Keratinocyte (primary cell): ENCODE results near the gene ZNF646.

Source experiments
- EZH2 ChIP-seq: IDR thresholded peaks from one replicate; pipeline ENCODE4 v1.6.1; 2012; ENCODE audit warnings: inconsistent platforms, mild to moderate bottlenecking, low read length, moderate library complexity
- TF ChIP-seq, protein P1 (sequence below), 3 experiments: IDR thresholded peaks in 1 of 3; conservative IDR thresholded peaks in 1 of 3; optimal IDR thresholded peaks in 1 of 3; 2 replicates in 2 of 3; 3 replicates in 1 of 3; pipeline versions ENCODE3 to v1.5.1; 2011; ENCODE audit warnings: low read length in 3 of 3, mild to moderate bottlenecking in 3 of 3, moderate library complexity in 2 of 3, control low read depth in 1 of 3, inconsistent platforms in 1 of 3; ENCODE audit not compliant: insufficient read depth in 2 of 3; ENCODE audit errors: extremely low read depth in 1 of 3

DNA sequence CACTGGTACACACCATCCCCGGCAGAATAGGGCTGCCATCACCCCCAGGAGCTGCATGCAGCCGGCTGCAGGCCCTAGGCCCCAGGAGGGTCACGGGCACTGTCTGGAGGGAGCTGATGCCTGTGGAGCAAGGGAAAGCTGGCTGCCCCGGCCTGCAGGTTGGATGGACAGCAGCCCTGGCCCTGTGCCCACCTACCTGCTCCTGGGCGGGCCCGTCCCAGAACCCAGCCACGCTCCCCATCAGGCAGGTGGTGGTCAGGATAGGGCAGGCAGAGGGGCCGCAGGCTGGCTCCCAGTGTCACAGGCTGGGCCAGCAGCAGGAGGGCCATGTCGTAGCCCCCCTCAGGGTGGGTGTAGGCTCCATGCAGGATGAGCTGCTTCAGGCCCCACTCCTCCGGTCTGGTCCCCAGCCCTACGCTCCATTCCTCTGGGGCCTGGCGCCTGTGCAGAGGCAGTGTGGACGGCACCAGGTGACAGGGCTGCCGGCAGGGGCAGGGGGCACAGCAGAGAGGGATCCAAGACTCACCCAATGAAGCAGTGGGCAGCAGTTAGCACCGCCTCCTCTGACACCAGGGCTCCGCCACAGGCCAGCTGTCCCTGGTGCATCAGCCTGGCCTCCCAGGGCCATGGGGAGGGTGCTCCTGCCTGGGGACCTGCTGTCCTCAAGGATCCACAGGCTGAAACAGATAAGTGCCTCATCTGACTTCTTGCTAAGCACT is 10.5 kb downstream of the ZNF646 start:
- TF ChIP-seq, protein P1, sequence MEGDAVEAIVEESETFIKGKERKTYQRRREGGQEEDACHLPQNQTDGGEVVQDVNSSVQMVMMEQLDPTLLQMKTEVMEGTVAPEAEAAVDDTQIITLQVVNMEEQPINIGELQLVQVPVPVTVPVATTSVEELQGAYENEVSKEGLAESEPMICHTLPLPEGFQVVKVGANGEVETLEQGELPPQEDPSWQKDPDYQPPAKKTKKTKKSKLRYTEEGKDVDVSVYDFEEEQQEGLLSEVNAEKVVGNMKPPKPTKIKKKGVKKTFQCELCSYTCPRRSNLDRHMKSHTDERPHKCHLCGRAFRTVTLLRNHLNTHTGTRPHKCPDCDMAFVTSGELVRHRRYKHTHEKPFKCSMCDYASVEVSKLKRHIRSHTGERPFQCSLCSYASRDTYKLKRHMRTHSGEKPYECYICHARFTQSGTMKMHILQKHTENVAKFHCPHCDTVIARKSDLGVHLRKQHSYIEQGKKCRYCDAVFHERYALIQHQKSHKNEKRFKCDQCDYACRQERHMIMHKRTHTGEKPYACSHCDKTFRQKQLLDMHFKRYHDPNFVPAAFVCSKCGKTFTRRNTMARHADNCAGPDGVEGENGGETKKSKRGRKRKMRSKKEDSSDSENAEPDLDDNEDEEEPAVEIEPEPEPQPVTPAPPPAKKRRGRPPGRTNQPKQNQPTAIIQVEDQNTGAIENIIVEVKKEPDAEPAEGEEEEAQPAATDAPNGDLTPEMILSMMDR (optimal IDR thresholded peaks at IDR 0.05 in 1 of 3, IDR thresholded peaks at IDR 0.05 in 1 of 3, conservative IDR thresholded peaks at IDR 0.05 in 1 of 3; ENCODE audit: extremely low read depth in 1 of 3, insufficient read depth in 2 of 3, low read length in 3 of 3), result no peak
- TF ChIP-seq EZH2, result no peak
